HepG2 (cell line): Measurements from ENCODE around the gene QRICH2. TPM values are rescaled to one million over a fixed set of nuclear protein-coding genes. Genes with fewer than 3 reads are reported as not detected.

ENCODE experiments used
- ARHGAP35 ChIP-seq: sonication (generic); formaldehyde crosslinking; IDR thresholded peaks from 2 replicates; pipeline ENCODE4 v1.9.0; 2022; ENCODE audit warnings: mild to moderate bottlenecking, inconsistent platforms, moderate library complexity, missing genetic modification reagents, borderline replicate concordance
- ARNTL ChIP-seq: sonication (generic); formaldehyde crosslinking; IDR thresholded peaks from 2 replicates; pipeline ENCODE4 v1.4.0; 2020; ENCODE audit warnings: mild to moderate bottlenecking, missing genetic modification reagents
- CAMTA2 ChIP-seq: sonication (generic); formaldehyde crosslinking; IDR thresholded peaks from 2 replicates; pipeline ENCODE4 v1.4.0; 2020; ENCODE audit warnings: mild to moderate bottlenecking, missing genetic modification reagents, borderline replicate concordance
- FOXC1 ChIP-seq: sonication (generic); formaldehyde crosslinking; IDR thresholded peaks from 2 replicates; pipeline ENCODE4 v1.8.0; 2022; ENCODE audit warnings: mild to moderate bottlenecking, missing genetic modification reagents, borderline replicate concordance
- MED1 ChIP-seq: sonication (generic); formaldehyde crosslinking; IDR thresholded peaks from 2 replicates; pipeline ENCODE4 v1.4.0; 2020; ENCODE audit warnings: missing genetic modification reagents
- MIER3 ChIP-seq: IDR thresholded peaks from 2 replicates; pipeline ENCODE4 v1.6.1; 2016; ENCODE audit warnings: missing compliant biosample characterization, borderline replicate concordance
- NFIC ChIP-seq: IDR thresholded peaks from 2 replicates; pipeline ENCODE4 v1.6.1; 2012; ENCODE audit warnings: mild to moderate bottlenecking, low read length, inconsistent platforms
- ZFX ChIP-seq: sonication (generic); formaldehyde crosslinking; IDR thresholded peaks from 2 replicates; pipeline ENCODE4 v1.4.0; 2020; ENCODE audit warnings: mild to moderate bottlenecking, low read depth, missing genetic modification reagents, moderate library complexity
- ZKSCAN8 ChIP-seq: IDR thresholded peaks from 2 replicates; pipeline ENCODE4 v1.6.1; 2016; ENCODE audit warnings: borderline replicate concordance, missing genetic modification reagents, missing compliant biosample characterization
- ZNF24 ChIP-seq: fragments of 450-650 bp; IDR thresholded peaks from 2 replicates; pipeline ENCODE4 v1.6.1; 2017; ENCODE audit warnings: antibody characterized with exemption, mild to moderate bottlenecking
- polyA plus RNA-seq, 8 experiments: library from polyadenylated mRNA; depleted of rRNA in 3 of 8; stranded (reverse) in 7 of 8; unstranded in 1 of 8; fragments of >200 nt; fragmentation: Illumina TruSeq in 4 of 8; extraction: Trizol in 4 of 8; gene quantifications; 2 replicates each; pipeline versions ENCODE4 v1.2.1 to v1.2.3, GENCODE V29; 2011 to 2016; ENCODE audit warnings: low read depth in 4 of 8, missing spikeins in 1 of 8, mixed read lengths in 1 of 8; ENCODE audit not compliant: insufficient read depth in 1 of 8
- total RNA-seq, 5 experiments: library from RNA; depleted of rRNA; stranded (reverse); fragments of >200 nt; fragmentation: Illumina TruSeq; extraction: Trizol; gene quantifications; 2 replicates each; pipeline ENCODE4 v1.2.3, GENCODE V29; 2016; ENCODE audit warnings: low read depth in 1 of 5
- TF ChIP-seq, protein P1 (sequence below): sonication (generic); formaldehyde crosslinking; IDR thresholded peaks from 2 replicates; pipeline ENCODE4 v1.4.0; 2020; ENCODE audit warnings: missing genetic modification reagents, mild to moderate bottlenecking, borderline replicate concordance
- TF ChIP-seq, protein P2 (sequence below): IDR thresholded peaks from 2 replicates; pipeline ENCODE4 v1.6.1; 2016; ENCODE audit warnings: low read depth
- TF ChIP-seq, protein P3 (sequence below): sonication (generic); formaldehyde crosslinking; IDR thresholded peaks from 2 replicates; pipeline ENCODE4 v1.4.0; 2020; ENCODE audit warnings: missing genetic modification reagents
- TF ChIP-seq, protein P4 (sequence below): sonication (generic); formaldehyde crosslinking; IDR thresholded peaks from 2 replicates; pipeline ENCODE4 v1.4.0; 2020; ENCODE audit warnings: mild to moderate bottlenecking, missing genetic modification reagents, borderline replicate concordance
- TF ChIP-seq, protein P5 (sequence below): sonication (generic); formaldehyde crosslinking; IDR thresholded peaks from 2 replicates; pipeline ENCODE4 v1.5.1; 2020; ENCODE audit warnings: missing genetic modification reagents, mild to moderate bottlenecking, borderline replicate concordance

Gene QRICH2
- total and polyA plus RNA-seq, 2 of the 13 experiments (the other 11 are each of a cell fraction or from before 2014, with no cell fraction given): 3.7 to 5.7 TPM

DNA sequence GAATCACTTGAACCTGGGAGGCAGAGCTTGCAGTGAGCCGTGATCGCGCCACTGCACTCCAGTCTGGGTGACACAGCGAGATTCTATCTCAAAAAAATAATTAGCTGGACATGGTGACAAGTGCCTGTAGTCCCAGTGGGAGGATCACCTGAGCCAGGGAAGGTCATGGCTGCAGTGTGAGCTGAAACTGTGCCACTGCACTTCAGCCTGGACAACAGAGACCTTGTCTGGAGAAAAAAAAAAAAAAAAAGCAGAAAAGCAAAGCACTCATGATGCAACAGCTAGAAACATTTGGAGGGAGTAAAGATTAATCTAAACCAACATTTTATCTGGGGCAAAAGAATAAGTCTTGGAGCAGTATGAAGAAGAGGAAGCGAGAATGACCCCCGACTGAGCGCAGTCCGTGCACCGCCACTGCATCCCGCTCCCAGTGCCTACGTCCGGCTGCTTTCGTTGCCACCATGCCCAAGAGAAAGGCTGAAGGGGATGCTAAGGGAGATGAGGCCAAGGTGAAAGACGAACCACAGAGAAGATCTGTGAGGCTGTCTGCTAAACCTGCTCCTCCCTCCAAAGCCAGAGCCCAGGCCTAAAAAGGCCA lies 37.4 kb upstream of the QRICH2 start (continued):
- TF ChIP-seq ZNF24: no peak
- TF ChIP-seq ZFX (CRISPR knock-in tag): 0 out of 2 replicates have a peak, but pooled peaks have one; percentile 29
- TF ChIP-seq MED1 (CRISPR knock-in tag): peak; percentile 74
- TF ChIP-seq, protein P1, sequence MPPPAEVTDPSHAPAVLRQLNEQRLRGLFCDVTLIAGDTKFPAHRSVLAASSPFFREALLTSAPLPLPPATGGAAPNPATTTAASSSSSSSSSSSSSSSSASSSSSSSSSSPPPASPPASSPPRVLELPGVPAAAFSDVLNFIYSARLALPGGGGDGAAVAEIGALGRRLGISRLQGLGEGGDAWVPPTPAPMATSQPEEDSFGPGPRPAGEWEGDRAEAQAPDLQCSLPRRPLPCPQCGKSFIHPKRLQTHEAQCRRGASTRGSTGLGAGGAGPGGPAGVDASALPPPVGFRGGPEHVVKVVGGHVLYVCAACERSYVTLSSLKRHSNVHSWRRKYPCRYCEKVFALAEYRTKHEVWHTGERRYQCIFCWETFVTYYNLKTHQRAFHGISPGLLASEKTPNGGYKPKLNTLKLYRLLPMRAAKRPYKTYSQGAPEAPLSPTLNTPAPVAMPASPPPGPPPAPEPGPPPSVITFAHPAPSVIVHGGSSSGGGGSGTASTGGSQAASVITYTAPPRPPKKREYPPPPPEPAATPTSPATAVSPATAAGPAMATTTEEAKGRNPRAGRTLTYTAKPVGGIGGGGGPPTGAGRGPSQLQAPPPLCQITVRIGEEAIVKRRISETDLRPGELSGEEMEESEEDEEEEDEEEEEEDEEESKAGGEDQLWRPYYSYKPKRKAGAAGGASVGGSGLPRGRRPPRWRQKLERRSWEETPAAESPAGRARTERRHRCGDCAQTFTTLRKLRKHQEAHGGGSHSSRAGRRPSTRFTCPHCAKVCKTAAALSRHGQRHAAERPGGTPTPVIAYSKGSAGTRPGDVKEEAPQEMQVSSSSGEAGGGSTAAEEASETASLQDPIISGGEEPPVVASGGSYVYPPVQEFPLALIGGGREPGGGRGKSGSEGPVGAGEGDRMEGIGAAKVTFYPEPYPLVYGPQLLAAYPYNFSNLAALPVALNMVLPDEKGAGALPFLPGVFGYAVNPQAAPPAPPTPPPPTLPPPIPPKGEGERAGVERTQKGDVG (CRISPR knock-in tag): no peak
- TF ChIP-seq, protein P2, sequence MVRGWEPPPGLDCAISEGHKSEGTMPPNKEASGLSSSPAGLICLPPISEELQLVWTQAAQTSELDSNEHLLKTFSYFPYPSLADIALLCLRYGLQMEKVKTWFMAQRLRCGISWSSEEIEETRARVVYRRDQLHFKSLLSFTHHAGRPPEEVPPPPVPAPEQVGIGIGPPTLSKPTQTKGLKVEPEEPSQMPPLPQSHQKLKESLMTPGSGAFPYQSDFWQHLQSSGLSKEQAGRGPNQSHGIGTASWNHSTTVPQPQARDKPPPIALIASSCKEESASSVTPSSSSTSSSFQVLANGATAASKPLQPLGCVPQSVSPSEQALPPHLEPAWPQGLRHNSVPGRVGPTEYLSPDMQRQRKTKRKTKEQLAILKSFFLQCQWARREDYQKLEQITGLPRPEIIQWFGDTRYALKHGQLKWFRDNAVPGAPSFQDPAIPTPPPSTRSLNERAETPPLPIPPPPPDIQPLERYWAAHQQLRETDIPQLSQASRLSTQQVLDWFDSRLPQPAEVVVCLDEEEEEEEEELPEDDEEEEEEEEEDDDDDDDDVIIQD: no peak
- no peak for TF ChIP-seq NFIC
- TF ChIP-seq, protein P3, sequence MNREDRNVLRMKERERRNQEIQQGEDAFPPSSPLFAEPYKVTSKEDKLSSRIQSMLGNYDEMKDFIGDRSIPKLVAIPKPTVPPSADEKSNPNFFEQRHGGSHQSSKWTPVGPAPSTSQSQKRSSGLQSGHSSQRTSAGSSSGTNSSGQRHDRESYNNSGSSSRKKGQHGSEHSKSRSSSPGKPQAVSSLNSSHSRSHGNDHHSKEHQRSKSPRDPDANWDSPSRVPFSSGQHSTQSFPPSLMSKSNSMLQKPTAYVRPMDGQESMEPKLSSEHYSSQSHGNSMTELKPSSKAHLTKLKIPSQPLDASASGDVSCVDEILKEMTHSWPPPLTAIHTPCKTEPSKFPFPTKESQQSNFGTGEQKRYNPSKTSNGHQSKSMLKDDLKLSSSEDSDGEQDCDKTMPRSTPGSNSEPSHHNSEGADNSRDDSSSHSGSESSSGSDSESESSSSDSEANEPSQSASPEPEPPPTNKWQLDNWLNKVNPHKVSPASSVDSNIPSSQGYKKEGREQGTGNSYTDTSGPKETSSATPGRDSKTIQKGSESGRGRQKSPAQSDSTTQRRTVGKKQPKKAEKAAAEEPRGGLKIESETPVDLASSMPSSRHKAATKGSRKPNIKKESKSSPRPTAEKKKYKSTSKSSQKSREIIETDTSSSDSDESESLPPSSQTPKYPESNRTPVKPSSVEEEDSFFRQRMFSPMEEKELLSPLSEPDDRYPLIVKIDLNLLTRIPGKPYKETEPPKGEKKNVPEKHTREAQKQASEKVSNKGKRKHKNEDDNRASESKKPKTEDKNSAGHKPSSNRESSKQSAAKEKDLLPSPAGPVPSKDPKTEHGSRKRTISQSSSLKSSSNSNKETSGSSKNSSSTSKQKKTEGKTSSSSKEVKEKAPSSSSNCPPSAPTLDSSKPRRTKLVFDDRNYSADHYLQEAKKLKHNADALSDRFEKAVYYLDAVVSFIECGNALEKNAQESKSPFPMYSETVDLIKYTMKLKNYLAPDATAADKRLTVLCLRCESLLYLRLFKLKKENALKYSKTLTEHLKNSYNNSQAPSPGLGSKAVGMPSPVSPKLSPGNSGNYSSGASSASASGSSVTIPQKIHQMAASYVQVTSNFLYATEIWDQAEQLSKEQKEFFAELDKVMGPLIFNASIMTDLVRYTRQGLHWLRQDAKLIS: no peak
- no peak for TF ChIP-seq CAMTA2 (CRISPR knock-in tag)
- TF ChIP-seq MIER3 (CRISPR knock-in tag): no peak
- TF ChIP-seq, protein P4, sequence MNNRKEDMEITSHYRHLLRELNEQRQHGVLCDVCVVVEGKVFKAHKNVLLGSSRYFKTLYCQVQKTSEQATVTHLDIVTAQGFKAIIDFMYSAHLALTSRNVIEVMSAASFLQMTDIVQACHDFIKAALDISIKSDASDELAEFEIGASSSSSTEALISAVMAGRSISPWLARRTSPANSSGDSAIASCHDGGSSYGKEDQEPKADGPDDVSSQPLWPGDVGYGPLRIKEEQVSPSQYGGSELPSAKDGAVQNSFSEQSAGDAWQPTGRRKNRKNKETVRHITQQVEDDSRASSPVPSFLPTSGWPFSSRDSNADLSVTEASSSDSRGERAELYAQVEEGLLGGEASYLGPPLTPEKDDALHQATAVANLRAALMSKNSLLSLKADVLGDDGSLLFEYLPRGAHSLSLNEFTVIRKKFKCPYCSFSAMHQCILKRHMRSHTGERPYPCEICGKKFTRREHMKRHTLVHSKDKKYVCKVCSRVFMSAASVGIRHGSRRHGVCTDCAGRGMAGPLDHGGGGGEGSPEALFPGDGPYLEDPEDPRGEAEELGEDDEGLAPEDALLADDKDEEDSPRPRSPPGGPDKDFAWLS (CRISPR knock-in tag): no peak
- no peak for TF ChIP-seq ARHGAP35 (CRISPR knock-in tag)
- TF ChIP-seq ZKSCAN8 (CRISPR knock-in tag): no peak
- no peak for TF ChIP-seq FOXC1 (CRISPR knock-in tag)
- TF ChIP-seq, protein P5, sequence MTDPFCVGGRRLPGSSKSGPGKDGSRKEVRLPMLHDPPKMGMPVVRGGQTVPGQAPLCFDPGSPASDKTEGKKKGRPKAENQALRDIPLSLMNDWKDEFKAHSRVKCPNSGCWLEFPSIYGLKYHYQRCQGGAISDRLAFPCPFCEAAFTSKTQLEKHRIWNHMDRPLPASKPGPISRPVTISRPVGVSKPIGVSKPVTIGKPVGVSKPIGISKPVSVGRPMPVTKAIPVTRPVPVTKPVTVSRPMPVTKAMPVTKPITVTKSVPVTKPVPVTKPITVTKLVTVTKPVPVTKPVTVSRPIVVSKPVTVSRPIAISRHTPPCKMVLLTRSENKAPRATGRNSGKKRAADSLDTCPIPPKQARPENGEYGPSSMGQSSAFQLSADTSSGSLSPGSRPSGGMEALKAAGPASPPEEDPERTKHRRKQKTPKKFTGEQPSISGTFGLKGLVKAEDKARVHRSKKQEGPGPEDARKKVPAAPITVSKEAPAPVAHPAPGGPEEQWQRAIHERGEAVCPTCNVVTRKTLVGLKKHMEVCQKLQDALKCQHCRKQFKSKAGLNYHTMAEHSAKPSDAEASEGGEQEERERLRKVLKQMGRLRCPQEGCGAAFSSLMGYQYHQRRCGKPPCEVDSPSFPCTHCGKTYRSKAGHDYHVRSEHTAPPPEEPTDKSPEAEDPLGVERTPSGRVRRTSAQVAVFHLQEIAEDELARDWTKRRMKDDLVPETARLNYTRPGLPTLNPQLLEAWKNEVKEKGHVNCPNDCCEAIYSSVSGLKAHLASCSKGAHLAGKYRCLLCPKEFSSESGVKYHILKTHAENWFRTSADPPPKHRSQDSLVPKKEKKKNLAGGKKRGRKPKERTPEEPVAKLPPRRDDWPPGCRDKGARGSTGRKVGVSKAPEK (CRISPR knock-in tag): peak; percentile 53; the same call in 1 of the 2 replicates
- no peak for TF ChIP-seq ARNTL (CRISPR knock-in tag)
